GM19463 (cell line): ENCODE results near the gene RHEX.

Experiments used
- ATAC-seq: cut with Tn5 transposase; IDR thresholded peaks from one replicate; pipeline ENCODE4 v1.9.1; 2021; ENCODE audit warnings: mild to moderate bottlenecking, moderate library complexity; ENCODE audit not compliant: unreplicated experiment

Gene RHEX

GRCh38 chr1:206083750-206084149 is 30.8 kb downstream of the RHEX start:
- no peak for ATAC-seq

DNA sequence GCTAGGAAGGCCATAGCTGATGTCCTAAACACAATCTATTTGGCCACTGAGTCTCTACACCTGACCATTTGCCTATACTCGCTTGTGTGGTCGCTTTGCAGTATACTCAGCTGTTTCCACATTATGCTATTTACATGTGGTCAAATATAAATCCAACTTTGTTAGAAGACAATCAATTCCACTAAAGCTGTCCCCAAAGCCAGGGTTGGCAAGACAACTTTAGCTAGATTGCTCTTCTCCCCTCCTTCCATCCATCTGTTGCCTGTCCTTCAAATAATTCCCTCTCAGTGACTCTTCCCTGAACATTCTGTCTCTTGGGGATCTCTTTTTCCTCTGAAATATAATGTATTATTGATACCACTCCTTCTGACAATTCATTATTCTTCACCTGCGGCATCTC is 34.1 kb downstream of the RHEX start:
- no peak for ATAC-seq

GRCh38 chr1:206089341-206089740 is 36.4 kb downstream of the RHEX start:
- no peak for ATAC-seq

DNA sequence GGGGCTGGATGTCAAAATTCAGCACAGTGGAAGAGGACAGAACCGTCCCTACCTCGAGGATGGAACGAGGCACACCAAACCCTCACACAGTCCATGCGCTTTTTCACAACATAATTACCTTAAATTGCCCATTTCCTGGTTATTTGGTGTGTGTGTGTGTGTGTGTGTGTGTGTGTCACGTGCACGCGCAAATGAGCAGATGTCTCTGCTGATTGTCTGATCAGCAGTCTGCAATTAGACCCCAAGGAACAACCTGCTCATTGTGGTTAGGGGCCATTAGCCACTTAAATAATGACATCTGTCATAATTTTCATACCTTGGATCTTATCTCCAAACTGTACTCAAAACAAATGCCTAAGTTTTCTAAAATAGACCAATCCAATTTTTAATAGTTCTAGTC is 41.1 kb downstream of the RHEX start:
- ATAC-seq, result no peak

- ATAC-seq, result no peak
Measured at GRCh38 chr1:206097381-206097780, 44.4 kb downstream of the RHEX start.

DNA sequence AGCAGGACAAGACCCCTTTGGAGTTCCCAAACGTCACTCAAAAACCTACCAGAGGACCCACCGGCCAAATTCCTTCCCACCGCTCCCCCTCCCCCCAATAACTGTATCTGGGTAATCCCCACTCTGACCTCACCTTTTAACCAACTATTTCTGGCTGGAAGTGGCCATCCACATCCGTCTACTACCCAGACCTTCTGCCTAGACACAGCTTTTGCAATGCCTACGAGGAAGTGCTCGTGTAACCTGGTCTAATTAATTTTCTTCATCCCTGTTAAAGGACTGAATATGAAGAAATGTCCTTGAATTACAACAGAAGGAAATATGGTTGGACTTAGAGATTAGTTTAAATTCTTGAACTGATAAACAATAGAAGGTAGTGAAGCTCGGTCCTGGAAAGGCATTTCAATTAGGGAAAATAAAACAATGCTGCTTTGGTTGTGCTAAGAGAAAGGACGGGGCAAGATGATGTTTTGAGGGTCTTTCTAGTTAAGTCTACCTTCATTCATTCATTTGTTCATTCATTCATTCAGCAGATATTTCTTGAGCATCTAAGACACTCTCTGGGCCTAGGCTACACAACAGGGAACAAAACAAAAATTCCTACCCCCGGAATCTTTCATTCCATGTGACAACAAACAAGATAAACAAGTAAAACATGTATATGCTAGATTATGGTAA is 45.4 kb downstream of the RHEX start:
- no peak for ATAC-seq

DNA sequence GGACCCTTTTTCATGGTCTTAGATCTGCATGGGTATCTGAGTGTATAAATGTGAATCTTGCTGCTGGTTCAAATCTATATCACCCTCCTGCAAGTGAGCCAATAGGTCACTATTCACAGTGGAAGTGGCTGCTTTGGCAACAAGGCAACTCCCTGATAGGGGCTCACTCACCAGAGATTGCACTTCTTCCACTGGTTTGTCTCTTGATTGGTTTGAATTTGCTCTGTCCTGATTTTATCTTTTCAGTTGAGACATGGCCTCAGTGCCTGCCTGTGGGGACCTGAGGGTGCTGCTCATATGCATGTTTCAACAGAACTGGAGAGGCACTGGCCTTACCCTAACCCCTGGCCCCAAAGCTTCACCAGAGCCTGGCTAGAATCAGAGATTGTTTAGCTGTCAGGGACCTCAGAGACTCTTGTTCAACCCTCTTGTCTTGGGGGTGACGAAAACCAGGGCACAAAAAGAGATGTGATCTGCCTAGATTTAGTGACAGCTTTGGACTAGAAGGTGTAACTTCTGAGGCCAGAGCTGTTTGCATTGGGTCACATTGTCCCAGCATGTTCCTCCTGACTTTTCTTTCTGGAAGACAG is 47.3 kb downstream of the RHEX start:
- no peak for ATAC-seq

DNA sequence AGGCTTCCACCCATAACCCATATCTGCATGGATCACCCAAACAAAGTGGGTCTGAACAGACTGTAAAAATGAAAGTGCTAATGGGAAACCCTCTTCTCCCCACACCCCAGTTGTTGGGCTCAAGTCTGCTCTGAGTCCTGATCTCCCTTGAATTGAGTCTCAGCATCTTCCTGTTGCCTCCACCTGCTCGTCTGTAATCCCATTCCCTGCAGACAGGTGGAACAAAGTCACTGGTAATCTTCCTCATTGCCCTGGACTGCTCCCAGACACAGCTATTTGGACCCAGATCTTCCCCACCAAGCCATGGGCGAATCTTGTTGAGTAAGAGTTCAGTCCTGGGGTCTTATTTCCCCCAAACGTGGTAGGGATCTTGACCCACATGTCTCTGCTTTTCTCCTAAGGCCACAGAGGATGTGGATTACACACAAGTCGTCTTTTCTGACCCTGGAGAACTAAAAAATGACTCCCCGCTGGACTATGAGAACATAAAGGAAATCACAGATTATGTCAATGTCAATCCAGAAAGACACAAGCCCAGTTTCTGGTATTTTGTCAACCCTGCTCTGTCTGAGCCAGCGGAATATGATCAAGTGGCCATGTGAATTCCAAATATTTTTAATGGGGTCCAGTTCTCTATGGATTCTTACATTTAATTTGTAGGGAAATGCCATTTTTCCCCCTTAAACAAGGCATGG is 48.5 kb downstream of the RHEX start:
- no peak for ATAC-seq

- no peak for ATAC-seq
Measured at GRCh38 chr1:206102292-206102936, 49.4 kb downstream of the RHEX start.

GRCh38 chr1:206103979-206104378 is 51.0 kb downstream of the RHEX start:
- no peak for ATAC-seq

DNA sequence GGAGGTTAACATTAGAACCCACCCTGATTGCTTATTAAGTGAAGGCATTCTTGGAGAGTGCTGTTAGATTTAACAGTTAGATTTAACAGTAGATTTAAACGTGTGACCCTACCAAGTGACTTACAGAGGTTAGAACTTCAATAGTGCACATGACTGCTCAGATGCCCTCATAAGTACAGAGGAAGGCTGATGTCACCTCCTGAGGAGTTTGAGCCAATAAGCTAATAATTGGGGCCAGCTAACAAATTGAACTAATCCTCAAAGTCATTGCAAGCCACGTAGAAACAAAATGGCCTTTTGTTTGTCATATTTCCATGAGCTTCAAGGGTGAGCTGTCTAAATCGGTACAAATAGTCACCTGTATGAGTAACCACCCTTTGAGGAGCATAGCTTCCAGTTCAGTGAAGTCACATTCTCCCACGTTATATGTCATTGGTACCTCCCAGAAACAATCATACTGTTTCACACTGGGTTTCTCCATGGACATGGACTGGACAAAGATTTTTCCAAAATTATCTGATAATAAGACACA is 52.6 kb downstream of the RHEX start:
- no peak for ATAC-seq

GRCh38 chr1:206106328-206107167 is 53.6 kb downstream of the RHEX start:
- no peak for ATAC-seq

DNA sequence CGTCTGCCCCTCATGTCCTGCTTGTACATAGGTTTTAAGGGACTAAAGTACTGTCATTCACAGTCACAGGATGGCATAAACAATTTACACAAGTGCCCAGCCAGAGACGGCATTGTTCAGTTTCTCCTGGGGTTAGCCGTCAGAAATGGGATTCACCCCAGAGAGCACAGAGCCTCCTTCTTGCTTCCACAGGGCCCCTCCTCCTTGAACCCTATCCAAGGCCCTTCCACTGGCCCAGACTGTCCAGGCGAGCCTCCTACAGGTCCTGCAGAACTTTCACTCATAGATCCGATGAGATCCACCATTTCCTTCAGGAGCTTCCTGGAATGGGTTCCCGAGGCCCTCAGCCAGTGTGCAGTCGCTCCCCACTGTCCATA is 54.2 kb downstream of the RHEX start:
- no peak for ATAC-seq

- ATAC-seq, result no peak
Measured at GRCh38 chr1:206108635-206109034, 55.7 kb downstream of the RHEX start.

- ATAC-seq, result no peak
Measured at GRCh38 chr1:206109718-206110117, 56.7 kb downstream of the RHEX start.

GRCh38 chr1:206110161-206110560 is 57.2 kb downstream of the RHEX start:
- ATAC-seq, result no peak

- ATAC-seq, result no peak
Measured at GRCh38 chr1:206110820-206111219, 57.8 kb downstream of the RHEX start.

GRCh38 chr1:206111271-206111927 is 58.4 kb downstream of the RHEX start:
- ATAC-seq, result no peak

DNA sequence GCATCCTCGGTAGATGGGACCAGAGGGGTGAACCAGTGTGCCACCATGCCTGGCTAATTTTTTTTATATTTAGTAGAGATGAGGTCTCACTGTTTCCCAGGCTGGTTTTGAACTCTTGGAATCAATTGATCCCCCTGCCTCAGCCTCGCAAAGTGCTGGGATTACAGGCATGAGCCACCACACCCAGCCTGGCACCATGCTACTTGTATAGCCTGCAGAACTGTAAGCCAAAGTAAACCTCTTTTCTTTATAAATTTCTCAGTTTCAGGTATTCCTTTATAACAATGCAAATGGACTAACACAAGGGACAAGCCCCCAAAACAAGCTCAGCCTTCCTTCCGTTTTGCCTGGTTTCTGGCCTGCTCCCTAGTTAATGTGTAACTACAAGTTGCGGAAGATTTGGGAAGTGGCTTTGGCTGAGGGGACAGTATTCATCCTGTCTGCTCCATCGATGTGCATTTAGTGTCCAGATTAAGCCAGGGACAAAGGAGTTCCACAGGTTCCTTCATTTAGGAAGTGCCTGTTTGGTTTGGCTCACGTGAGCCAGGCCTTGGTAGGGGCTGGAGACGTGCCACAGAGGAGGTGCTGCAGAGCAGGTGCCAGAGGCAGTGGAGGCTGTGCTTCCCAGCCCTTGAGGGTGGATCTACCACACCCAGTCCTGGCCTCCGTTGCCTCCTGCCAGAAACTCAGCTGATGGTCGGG is 59.8 kb downstream of the RHEX start:
- ATAC-seq, result no peak
